ENCODE results near the gene LGALS7B. TPM values are rescaled to one million over a fixed set of nuclear protein-coding genes. Genes with fewer than 3 reads are reported as not detected.
A peak's percentile ranks its signal among the peaks of the same experiment; 100 is the strongest.
"Not testable (repeated sequence)": the region's sequence is repeated elsewhere in the genome, so short reads cannot be mapped to it uniquely, and the experiment has no call there.

The LGALS7B gene
- total RNA-seq, 1 donor from 2014 or later = not detected

- H3K9me3 Mint-ChIP-seq = no peaks in the 10 kb centered on the region
- no peak overlapping the region for H3K27ac Mint-ChIP-seq
- H3K4me1 Mint-ChIP-seq (ENCODE audit: unreplicated experiment) = no peaks in the 10 kb centered on the region
- DNase-seq (ENCODE audit: extremely low spot score, unreplicated experiment) = no peak
- no peak for TF ChIP-seq CTCF (conservative IDR thresholded peaks at IDR 0.05)
- H3K4me3 Mint-ChIP-seq = no peak overlapping the region
- H3K36me3 Mint-ChIP-seq = no peaks in the 10 kb centered on the region
- no peaks in the 10 kb centered on the region for H3K27me3 Mint-ChIP-seq
These were observed 23.8 kb upstream of the LGALS7B start for GRCh38 chr19:38765214-38765613.

GRCh38 chr19:38766276-38767047 is 22.5 kb upstream of the LGALS7B start:
- H3K4me1 Mint-ChIP-seq (ENCODE audit: unreplicated experiment) = no peaks in the 10 kb centered on the region
- no peaks in the 10 kb centered on the region for H3K9me3 Mint-ChIP-seq
- H3K36me3 Mint-ChIP-seq = no peaks in the 10 kb centered on the region
- no peak overlapping the region for H3K4me3 Mint-ChIP-seq
- TF ChIP-seq CTCF (conservative IDR thresholded peaks at IDR 0.05) = no peak
- H3K27me3 Mint-ChIP-seq = no peaks in the 10 kb centered on the region
- H3K27ac Mint-ChIP-seq = no peak overlapping the region
- no peak for DNase-seq (ENCODE audit: extremely low spot score, unreplicated experiment)

- no peak overlapping the region for H3K4me3 Mint-ChIP-seq
- H3K27ac Mint-ChIP-seq = no peak overlapping the region
- TF ChIP-seq CTCF (conservative IDR thresholded peaks at IDR 0.05) = peak; percentile 84
These were observed 19.3 kb upstream of the LGALS7B start for GRCh38 chr19:38769635-38770211.

GRCh38 chr19:38770228-38770948 is 18.6 kb upstream of the LGALS7B start:
- not testable (repeated sequence) for DNase-seq (ENCODE audit: extremely low spot score, unreplicated experiment); H3K27me3 Mint-ChIP-seq; H3K36me3 Mint-ChIP-seq; H3K4me1 Mint-ChIP-seq (ENCODE audit: unreplicated experiment); H3K27ac Mint-ChIP-seq; H3K4me3 Mint-ChIP-seq; H3K9me3 Mint-ChIP-seq

More at GRCh38 chr19:38769635-38770211, 19.3 kb upstream of the LGALS7B start:
- no peaks in the 10 kb centered on the region for H3K27me3 Mint-ChIP-seq
- no peaks in the 10 kb centered on the region for H3K9me3 Mint-ChIP-seq
- H3K36me3 Mint-ChIP-seq = no peaks in the 10 kb centered on the region
- DNase-seq (ENCODE audit: extremely low spot score, unreplicated experiment) = peak; percentile 78
- no peaks in the 10 kb centered on the region for H3K4me1 Mint-ChIP-seq (ENCODE audit: unreplicated experiment)

- not testable (repeated sequence) for H3K36me3 Mint-ChIP-seq; H3K4me1 Mint-ChIP-seq (ENCODE audit: unreplicated experiment); H3K9me3 Mint-ChIP-seq; H3K27me3 Mint-ChIP-seq; H3K4me3 Mint-ChIP-seq; H3K27ac Mint-ChIP-seq; DNase-seq (ENCODE audit: extremely low spot score, unreplicated experiment)
These were observed 18.1 kb upstream of the LGALS7B start for GRCh38 chr19:38770949-38771275.

- not testable (repeated sequence) for H3K27ac Mint-ChIP-seq; H3K27me3 Mint-ChIP-seq; H3K9me3 Mint-ChIP-seq; H3K4me3 Mint-ChIP-seq; H3K36me3 Mint-ChIP-seq; DNase-seq (ENCODE audit: extremely low spot score, unreplicated experiment); H3K4me1 Mint-ChIP-seq (ENCODE audit: unreplicated experiment)
These were observed 17.4 kb upstream of the LGALS7B start for GRCh38 chr19:38771569-38771968.
